Subcutaneous adipose tissue (tissue), 4 donors: ENCODE measurements around the gene SCN3A. TPM values are rescaled to one million over a fixed set of nuclear protein-coding genes. Genes with fewer than 3 reads are reported as not detected.

Experiments
- CTCF ChIP-seq: fragments of 450-650 bp; IDR thresholded peaks from one replicate; pipeline ENCODE4 v1.5.1; 2016; ENCODE audit warnings: low read depth, mild to moderate bottlenecking, control low read depth, antibody characterized with exemption, moderate library complexity
- total RNA-seq, 4 donors: library from RNA; depleted of rRNA; stranded (reverse); fragments of >200 nt; gene quantifications; one replicate each; pipeline ENCODE4 v1.1.0, GENCODE V29; 2016

The SCN3A gene
- total RNA-seq, 4 donors from 2014 or later, result 0.38 to 2.6 (median 0.66) TPM

GRCh38 chr2:165086337-165086736 is 117.5 kb downstream of the SCN3A start:
- TF ChIP-seq CTCF, result no peak

DNA sequence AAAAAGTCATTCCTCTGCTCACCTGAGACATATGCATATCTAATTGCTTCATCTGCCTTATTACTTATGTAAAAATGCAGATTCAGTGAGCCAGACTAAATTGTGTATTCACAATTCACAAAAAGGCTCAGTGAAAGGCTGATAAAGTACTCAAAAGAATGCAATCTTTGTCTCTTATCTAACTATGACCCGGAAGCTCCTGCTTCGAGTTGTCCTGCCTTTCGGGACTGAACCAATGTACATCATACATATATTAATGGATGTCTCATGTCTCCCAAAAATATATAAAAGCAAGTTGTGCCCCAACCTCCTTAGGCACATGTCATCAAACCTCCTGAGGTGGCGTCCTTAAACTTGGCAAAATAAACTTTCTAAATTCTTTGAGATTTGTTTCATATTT is 120.5 kb downstream of the SCN3A start:
- no peak for TF ChIP-seq CTCF

- no peak for TF ChIP-seq CTCF
Measured at GRCh38 chr2:165082479-165082878, 121.4 kb downstream of the SCN3A start.

DNA sequence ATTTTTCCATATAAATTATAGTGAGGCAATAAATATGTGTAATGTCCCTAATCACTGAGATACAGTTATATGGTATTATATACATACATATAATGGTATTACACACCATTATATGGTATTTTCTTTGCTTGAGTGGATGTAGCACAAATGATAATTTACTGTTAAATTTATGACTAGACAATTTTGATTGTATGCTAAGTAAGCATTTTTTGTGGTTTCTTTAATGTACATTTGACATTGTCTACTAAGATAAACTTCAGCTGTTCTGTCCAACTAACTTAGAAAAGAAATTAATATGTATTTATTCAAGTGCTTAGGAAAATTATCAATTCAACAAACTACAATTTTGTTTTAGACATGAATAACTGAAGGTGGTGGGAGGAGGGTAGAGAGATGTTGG is 122.6 kb downstream of the SCN3A start:
- no peak for TF ChIP-seq CTCF

- TF ChIP-seq CTCF, result no peak
Measured at GRCh38 chr2:165079432-165079831, 124.4 kb downstream of the SCN3A start.

GRCh38 chr2:165078913-165079312 is 124.9 kb downstream of the SCN3A start:
- TF ChIP-seq CTCF, result no peak

GRCh38 chr2:165074884-165075283 is 129.0 kb downstream of the SCN3A start:
- no peak for TF ChIP-seq CTCF

DNA sequence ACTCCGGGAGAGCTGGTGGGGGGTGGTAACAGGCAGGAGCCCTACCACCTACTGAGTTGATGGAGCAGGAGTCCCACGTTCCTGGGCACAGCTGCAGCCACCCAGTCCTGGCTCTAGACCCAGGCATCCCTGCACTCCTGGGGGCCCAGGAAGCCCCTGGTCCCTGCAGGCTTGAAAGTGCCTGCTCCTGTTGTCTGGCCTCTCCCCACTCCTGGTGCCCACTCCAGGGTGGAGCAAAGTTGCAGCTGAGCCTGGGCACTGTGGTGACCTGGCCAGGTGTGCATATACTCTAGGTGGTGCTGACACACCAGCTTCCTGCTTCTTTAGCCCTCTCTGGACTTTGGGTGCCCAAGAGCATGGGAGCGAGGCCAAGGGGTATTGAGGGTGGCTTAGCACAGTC is 129.5 kb downstream of the SCN3A start:
- TF ChIP-seq CTCF, result no peak
